Measurements from ENCODE around the gene LRRC63. TPM values are rescaled to one million over a fixed set of nuclear protein-coding genes. Genes with fewer than 3 reads are reported as not detected.
"Not testable (repeated sequence)": the region's sequence is repeated elsewhere in the genome, so short reads cannot be mapped to it uniquely, and the experiment has no call there.

Gene LRRC63, protein sequence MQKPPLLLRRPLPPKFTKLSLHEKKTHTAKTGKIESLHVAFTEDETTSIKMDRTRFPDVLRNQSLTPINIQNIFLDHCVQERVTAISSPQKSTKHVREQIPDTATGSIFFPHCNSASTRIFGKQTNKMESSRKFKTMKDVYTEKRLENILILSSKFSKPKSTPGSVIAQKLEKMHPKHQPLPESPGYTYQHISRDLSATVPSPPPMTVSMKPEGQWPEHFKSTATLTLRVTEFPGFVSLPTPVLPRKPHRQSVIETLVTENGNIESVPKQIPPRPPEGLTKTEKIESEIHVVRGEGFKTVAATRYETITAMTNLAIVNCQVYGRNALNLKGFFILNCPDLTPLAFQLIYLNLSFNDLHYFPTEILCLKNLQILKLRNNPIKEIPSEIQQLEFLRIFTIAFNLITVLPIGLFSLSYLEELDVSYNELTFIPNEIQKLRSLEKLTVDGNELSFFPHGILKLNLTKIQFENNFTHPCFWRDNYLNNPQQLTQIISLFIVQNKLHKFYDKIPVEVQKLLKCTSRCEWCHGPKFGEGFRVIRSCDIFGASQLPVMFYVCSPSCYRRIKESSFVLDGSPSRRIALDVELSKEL
- 1 to 10 TPM in 2 of 6 donors, under 1 TPM in 3, not detected in 1; 0.33 to 3.1 (median 0.66) TPM for total RNA-seq

DNA sequence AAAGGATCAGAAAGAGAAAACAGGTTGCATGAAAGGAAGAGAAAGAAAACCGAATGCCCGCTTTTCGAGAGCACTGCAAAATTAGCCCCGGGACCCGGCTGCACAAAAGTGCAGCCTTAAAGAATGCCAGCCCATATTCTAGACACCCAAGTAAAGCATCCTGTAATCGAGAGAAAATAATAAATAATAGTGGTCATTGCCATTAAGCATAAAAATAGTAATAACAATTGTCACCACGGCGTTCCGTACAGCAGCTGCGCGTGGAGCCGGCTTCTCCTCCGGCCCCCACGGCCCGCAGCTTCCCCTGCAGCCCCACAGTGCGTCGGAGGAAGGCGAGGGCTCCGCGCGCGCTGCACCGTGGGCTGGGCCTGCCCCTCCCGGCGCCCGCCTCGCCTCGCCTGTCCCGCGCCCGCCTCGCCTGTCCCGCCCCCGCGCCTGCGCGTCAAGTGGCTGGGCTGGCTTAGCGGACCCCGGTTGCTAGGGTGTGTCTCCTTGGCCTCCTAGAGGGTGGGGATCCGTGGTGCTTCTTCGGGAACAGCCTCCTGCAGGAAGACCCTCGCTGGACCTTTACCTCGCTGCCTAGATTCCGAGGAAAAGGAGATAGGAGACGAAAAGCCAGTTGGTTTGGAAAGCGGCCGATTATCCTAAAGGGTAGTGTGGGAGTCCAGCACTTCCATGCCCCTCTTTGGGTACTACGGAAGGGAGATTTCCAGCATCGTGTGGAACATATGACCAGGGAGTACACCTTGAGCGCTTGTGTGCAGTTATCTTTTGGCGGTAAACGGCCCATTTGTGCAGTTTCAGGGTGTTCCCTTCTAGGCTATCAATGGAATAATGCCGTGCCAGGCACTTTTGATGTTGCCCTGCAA, at the start of gene LRRC63:
LRRC63 (plus strand) TSS at position 446 of the 869 bp plus-strand sequence. CDS start 1,107 bp downstream, outside the sequence.
- WGBS, 2 donors, result 2 to 3% methylated on average over 31 to 44 of the region's 53 CpGs
- ATAC-seq (ENCODE audit: low FRiP score in 2 of 2) (peak; percentile 95 to 99), DNase-seq (peak; percentile 93 to 96)
- Histone ChIP-seq H3K4me1 (peaks cover 0 to 19% (median 9%) of the 10 kb centered on the region in 4 donors), H3K4me3 (peak within 1 kb of the TSS; percentile 20 to 59 (median 50)), H3K27ac (peak within 1 kb of the TSS in 3 of 4 donors; percentile 32 to 63 (median 62)), H3K36me3 (no peaks in the 10 kb centered on the region), H3K9me3 (no peaks in the 10 kb centered on the region), H3K27me3 (no peaks in the 10 kb centered on the region)
- TF ChIP-seq POLR2A (IDR thresholded peaks at IDR 0.05) (peak in 1 of 4 donors; percentile 79), EP300 (IDR thresholded peaks at IDR 0.05) (no peak), CTCF (IDR thresholded peaks at IDR 0.05) (peak in 2 of 6 experiments; percentile 6 to 33), POLR2AphosphoS5 (IDR thresholded peaks at IDR 0.05) (peak in 1 of 2 donors; percentile 45)

DNA sequence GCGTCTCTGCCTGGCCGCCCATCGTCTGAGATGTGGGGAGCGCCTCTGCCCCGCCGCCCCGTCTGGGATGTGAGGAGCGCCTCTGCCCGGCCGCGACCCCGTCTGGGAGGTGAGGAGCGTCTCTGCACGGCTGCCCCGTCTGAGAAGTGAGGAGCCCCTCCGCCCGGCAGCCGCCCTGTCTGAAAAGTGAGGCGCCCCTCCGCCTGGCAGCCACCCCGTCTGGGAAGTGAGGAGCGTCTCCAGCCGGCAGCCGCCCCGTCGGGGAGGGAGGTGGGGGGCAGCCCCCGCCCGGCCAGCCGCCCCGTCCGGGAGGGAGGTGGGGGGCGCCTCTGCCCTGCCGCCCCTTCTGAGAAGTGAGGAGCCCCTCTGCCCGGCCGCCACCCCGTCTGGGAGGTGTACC, 49.0 kb upstream of the LRRC63 start:
- H3K36me3 ChIP-seq; H3K4me3 ChIP-seq; H3K9me3 ChIP-seq; H3K27ac ChIP-seq; ATAC-seq (ENCODE audit: low FRiP score in 2 of 2); H3K27me3 ChIP-seq: not testable (repeated sequence)
- 88 to 98% methylated on average over 19 to 26 of the region's 36 CpGs for WGBS, 2 donors
- H3K4me1 ChIP-seq, result peaks cover 0 to 15% (median 3%) of the 10 kb centered on the region in 4 donors
- DNase-seq, result peak in 1 of 2 donors; percentile 75

DNA sequence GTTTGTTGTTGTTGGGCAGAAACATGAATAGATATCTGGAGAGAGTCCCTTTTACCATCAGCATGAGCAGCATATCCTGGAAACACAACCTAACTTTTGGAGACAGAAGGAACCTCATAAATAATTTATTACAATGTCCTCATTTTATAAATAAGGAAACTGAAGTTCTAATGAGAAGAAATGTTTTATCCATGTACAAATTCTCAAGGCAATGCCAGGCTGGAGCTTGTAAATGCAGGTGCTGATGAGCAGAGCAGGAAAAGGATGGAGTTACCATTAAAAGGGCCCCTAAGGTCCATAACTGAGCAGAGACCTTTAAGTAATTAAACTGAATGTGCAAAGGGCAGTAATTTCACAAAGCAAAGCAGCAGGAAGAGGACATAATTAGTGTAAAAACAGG, 47.1 kb upstream of the LRRC63 start:
- Histone ChIP-seq H3K27ac (no peak overlapping the region), H3K36me3 (no peaks in the 10 kb centered on the region), H3K4me3 (no peak overlapping the region), H3K9me3 (no peaks in the 10 kb centered on the region), H3K27me3 (no peaks in the 10 kb centered on the region), H3K4me1 (peaks cover 0 to 23% (median 9%) of the 10 kb centered on the region in 4 donors)
- DNase-seq (no peak), ATAC-seq (ENCODE audit: low FRiP score in 2 of 2) (no peak)
- TF ChIP-seq POLR2A (IDR thresholded peaks at IDR 0.05), result no peak
- no peak for TF ChIP-seq POLR2AphosphoS5 (IDR thresholded peaks at IDR 0.05)
- no peak for TF ChIP-seq EP300 (IDR thresholded peaks at IDR 0.05)
- TF ChIP-seq CTCF (IDR thresholded peaks at IDR 0.05), result no peak

- Histone ChIP-seq H3K27ac (no peak overlapping the region), H3K9me3 (no peaks in the 10 kb centered on the region), H3K36me3 (no peaks in the 10 kb centered on the region), H3K4me3 (no peak overlapping the region), H3K27me3 (no peaks in the 10 kb centered on the region), H3K4me1 (peaks cover 0 to 23% (median 18%) of the 10 kb centered on the region in 4 donors)
- ATAC-seq (ENCODE audit: low FRiP score in 2 of 2) (no peak), DNase-seq (no peak)
- WGBS, 2 donors, result 39 to 47% methylated on average over 5 of the region's 5 CpGs
- TF ChIP-seq POLR2AphosphoS5 (IDR thresholded peaks at IDR 0.05) (no peak), CTCF (IDR thresholded peaks at IDR 0.05) (no peak), POLR2A (IDR thresholded peaks at IDR 0.05) (no peak), EP300 (IDR thresholded peaks at IDR 0.05) (no peak)
These were observed 46.1 kb upstream of the LRRC63 start for GRCh38 chr13:46165485-46166223.

Measured in upper lobe of left lung (tissue), 6 donors.